NB4 (cell line): ENCODE measurements around the gene HCRTR1.

ENCODE experiments used
- CTCF ChIP-seq: IDR thresholded peaks from one replicate; pipeline ENCODE4 v1.5.1; 2012; ENCODE audit warnings: low read depth, low read length
- MYC ChIP-seq: IDR thresholded peaks from 2 replicates; pipeline ENCODE4 v1.6.1; 2011; ENCODE audit warnings: low read depth, low read length
- POLR2A ChIP-seq: IDR thresholded peaks from 2 replicates; pipeline ENCODE4 v1.6.1; 2011; ENCODE audit warnings: mild to moderate bottlenecking; ENCODE audit not compliant: insufficient read length; ENCODE audit errors: extremely low read depth

GRCh38 chr1:31661856-31662255 lies 44.4 kb downstream of the HCRTR1 start:
- TF ChIP-seq CTCF = no peak
- no peak for TF ChIP-seq POLR2A
- no peak for TF ChIP-seq MYC
